ENCODE results near the gene HELZ2.
A peak's percentile ranks its signal among the peaks of the same experiment; 100 is the strongest.

HELZ2 gene

GRCh38 chr20:63530788-63531160 is 43.3 kb downstream of the HELZ2 start:
- Histone ChIP-seq H3K9me3 (ENCODE audit: control insufficient read depth in 2 of 2, low read length in 2 of 2) (no peaks in the 10 kb centered on the region), H3K27ac (ENCODE audit: low read depth in 2 of 2, low read length in 2 of 2) (peak overlapping the region; percentile 58 to 67), H3K36me3 (ENCODE audit: control insufficient read depth in 2 of 2, insufficient read depth in 2 of 2, low read length in 2 of 2) (peaks cover 6 to 8% of the 10 kb centered on the region in 2 donors), H3K4me1 (ENCODE audit: control insufficient read depth in 2 of 2, insufficient read depth in 2 of 2, low read length in 2 of 2) (peaks cover 26 to 36% of the 10 kb centered on the region in 2 donors), H3K4me3 (ENCODE audit: low read length in 2 of 2) (no peak overlapping the region), H3K27me3 (ENCODE audit: control insufficient read depth in 2 of 2, insufficient read depth in 2 of 2, low read length in 2 of 2) (no peaks in the 10 kb centered on the region), H3K9ac (ENCODE audit: low read depth in 1 of 2, low read length in 2 of 2) (peak overlapping the region in 1 of 2 donors; percentile 44)

- peaks cover 24 to 33% of the 10 kb centered on the region in 2 donors for H3K4me1 ChIP-seq (ENCODE audit: control insufficient read depth in 2 of 2, insufficient read depth in 2 of 2, low read length in 2 of 2)
- H3K9me3 ChIP-seq (ENCODE audit: control insufficient read depth in 2 of 2, low read length in 2 of 2) = no peaks in the 10 kb centered on the region
- H3K9ac ChIP-seq (ENCODE audit: low read depth in 1 of 2, low read length in 2 of 2) = peak overlapping the region in 1 of 2 donors; percentile 44
- no peak overlapping the region for H3K4me3 ChIP-seq (ENCODE audit: low read length in 2 of 2)
- no peaks in the 10 kb centered on the region for H3K27me3 ChIP-seq (ENCODE audit: control insufficient read depth in 2 of 2, insufficient read depth in 2 of 2, low read length in 2 of 2)
- peaks cover 6 to 8% of the 10 kb centered on the region in 2 donors for H3K36me3 ChIP-seq (ENCODE audit: control insufficient read depth in 2 of 2, insufficient read depth in 2 of 2, low read length in 2 of 2)
- peak overlapping the region; percentile 58 to 67 for H3K27ac ChIP-seq (ENCODE audit: low read depth in 2 of 2, low read length in 2 of 2)
Observed at GRCh38 chr20:63529861-63530787, 43.9 kb downstream of the HELZ2 start.

- Histone ChIP-seq H3K9me3 (ENCODE audit: control insufficient read depth in 2 of 2, low read length in 2 of 2) (no peaks in the 10 kb centered on the region), H3K4me1 (ENCODE audit: control insufficient read depth in 2 of 2, insufficient read depth in 2 of 2, low read length in 2 of 2) (peaks cover 16 to 25% of the 10 kb centered on the region in 2 donors), H3K27me3 (ENCODE audit: control insufficient read depth in 2 of 2, insufficient read depth in 2 of 2, low read length in 2 of 2) (no peaks in the 10 kb centered on the region), H3K27ac (ENCODE audit: low read depth in 2 of 2, low read length in 2 of 2) (no peak overlapping the region), H3K4me3 (ENCODE audit: low read length in 2 of 2) (no peak overlapping the region), H3K9ac (ENCODE audit: low read depth in 1 of 2, low read length in 2 of 2) (no peak overlapping the region), H3K36me3 (ENCODE audit: control insufficient read depth in 2 of 2, insufficient read depth in 2 of 2, low read length in 2 of 2) (peaks cover 6 to 8% of the 10 kb centered on the region in 2 donors)
Observed at GRCh38 chr20:63529180-63529860, 44.7 kb downstream of the HELZ2 start.

- Histone ChIP-seq H3K4me3 (ENCODE audit: low read length in 2 of 2) (no peak overlapping the region), H3K36me3 (ENCODE audit: control insufficient read depth in 2 of 2, insufficient read depth in 2 of 2, low read length in 2 of 2) (peaks cover 17 to 20% of the 10 kb centered on the region in 2 donors), H3K27ac (ENCODE audit: low read depth in 2 of 2, low read length in 2 of 2) (no peak overlapping the region), H3K9me3 (ENCODE audit: control insufficient read depth in 2 of 2, low read length in 2 of 2) (no peaks in the 10 kb centered on the region), H3K9ac (ENCODE audit: low read depth in 1 of 2, low read length in 2 of 2) (no peak overlapping the region), H3K4me1 (ENCODE audit: control insufficient read depth in 2 of 2, insufficient read depth in 2 of 2, low read length in 2 of 2) (peaks cover 11 to 21% of the 10 kb centered on the region in 2 donors), H3K27me3 (ENCODE audit: control insufficient read depth in 2 of 2, insufficient read depth in 2 of 2, low read length in 2 of 2) (no peaks in the 10 kb centered on the region)
Observed at GRCh38 chr20:63527184-63527583, 46.9 kb downstream of the HELZ2 start.

GRCh38 chr20:63525971-63526370 is 48.1 kb downstream of the HELZ2 start:
- peaks cover 16 to 18% of the 10 kb centered on the region in 2 donors for H3K4me1 ChIP-seq (ENCODE audit: control insufficient read depth in 2 of 2, insufficient read depth in 2 of 2, low read length in 2 of 2)
- H3K27ac ChIP-seq (ENCODE audit: low read depth in 2 of 2, low read length in 2 of 2) = peak overlapping the region; percentile 2 to 16
- no peak overlapping the region for H3K9ac ChIP-seq (ENCODE audit: low read depth in 1 of 2, low read length in 2 of 2)
- H3K27me3 ChIP-seq (ENCODE audit: control insufficient read depth in 2 of 2, insufficient read depth in 2 of 2, low read length in 2 of 2) = no peaks in the 10 kb centered on the region
- H3K9me3 ChIP-seq (ENCODE audit: control insufficient read depth in 2 of 2, low read length in 2 of 2) = no peaks in the 10 kb centered on the region
- peaks cover 17 to 21% of the 10 kb centered on the region in 2 donors for H3K36me3 ChIP-seq (ENCODE audit: control insufficient read depth in 2 of 2, insufficient read depth in 2 of 2, low read length in 2 of 2)
- H3K4me3 ChIP-seq (ENCODE audit: low read length in 2 of 2) = no peak overlapping the region

- H3K4me1 ChIP-seq (ENCODE audit: control insufficient read depth in 2 of 2, insufficient read depth in 2 of 2, low read length in 2 of 2) = peaks cover 13 to 18% of the 10 kb centered on the region in 2 donors
- no peaks in the 10 kb centered on the region for H3K27me3 ChIP-seq (ENCODE audit: control insufficient read depth in 2 of 2, insufficient read depth in 2 of 2, low read length in 2 of 2)
- H3K9ac ChIP-seq (ENCODE audit: low read depth in 1 of 2, low read length in 2 of 2) = no peak overlapping the region
- H3K4me3 ChIP-seq (ENCODE audit: low read length in 2 of 2) = no peak overlapping the region
- H3K36me3 ChIP-seq (ENCODE audit: control insufficient read depth in 2 of 2, insufficient read depth in 2 of 2, low read length in 2 of 2) = peaks cover 17 to 21% of the 10 kb centered on the region in 2 donors
- H3K9me3 ChIP-seq (ENCODE audit: control insufficient read depth in 2 of 2, low read length in 2 of 2) = no peaks in the 10 kb centered on the region
- no peak overlapping the region for H3K27ac ChIP-seq (ENCODE audit: low read depth in 2 of 2, low read length in 2 of 2)
Observed at GRCh38 chr20:63525185-63525584, 48.9 kb downstream of the HELZ2 start.
